Ramos (cell line): ENCODE results near the gene SH2B3.

Experiments used
- in situ Hi-C: fragments of 300-500 bp; cut with MboI; formaldehyde crosslinking; loops from one replicate; pipeline ENCODE4 v1.14.3; 2022; ENCODE audit warnings: low sequenced_read_pairs; ENCODE audit not compliant: unreplicated experiment

SH2B3 gene

GRCh38 chr12:111407377-111408115, 1.8 kb downstream of the SH2B3 start:
- in situ Hi-C loops, result no loop called here

- in situ Hi-C loops, result no loop called here
Measured at GRCh38 chr12:111408116-111408440, 2.4 kb downstream of the SH2B3 start.

DNA sequence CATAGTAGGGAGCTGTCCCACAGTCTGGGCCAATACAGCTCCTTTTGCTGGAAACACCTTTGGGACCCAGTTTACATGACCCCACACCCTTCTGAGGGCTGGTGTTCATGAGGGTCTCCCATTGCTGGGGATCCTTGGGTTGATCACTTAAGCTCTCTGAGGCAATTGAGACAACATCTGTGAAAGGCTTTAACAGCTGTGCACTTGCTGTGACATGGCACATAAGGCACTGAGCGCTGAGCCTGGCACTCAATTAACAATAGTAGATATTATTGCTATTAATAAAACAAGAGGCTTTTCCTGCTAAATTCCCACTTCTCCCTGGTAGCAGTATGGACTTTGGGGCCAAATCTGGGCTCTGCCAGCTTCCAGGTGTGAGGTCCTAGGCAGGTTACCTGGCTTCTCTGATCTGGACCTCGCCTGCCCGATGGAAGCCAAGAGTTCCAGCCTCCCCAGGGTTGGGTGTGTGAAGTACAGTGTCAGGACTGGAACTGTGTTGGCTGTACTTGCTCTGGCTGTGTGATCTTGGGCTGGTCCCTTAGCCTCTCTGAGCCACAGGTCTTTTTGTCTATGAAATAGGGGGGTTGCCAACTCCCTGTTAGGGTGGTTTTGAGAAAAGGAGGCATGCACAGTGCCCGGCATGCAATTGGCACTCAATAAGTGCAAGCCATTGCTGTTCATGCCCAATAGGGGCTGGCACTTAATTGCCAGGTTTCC, 3.1 kb downstream of the SH2B3 start:
- in situ Hi-C loops, result no loop called here

GRCh38 chr12:111409403-111409779, 3.7 kb downstream of the SH2B3 start:
- in situ Hi-C loops, result no loop called here

DNA sequence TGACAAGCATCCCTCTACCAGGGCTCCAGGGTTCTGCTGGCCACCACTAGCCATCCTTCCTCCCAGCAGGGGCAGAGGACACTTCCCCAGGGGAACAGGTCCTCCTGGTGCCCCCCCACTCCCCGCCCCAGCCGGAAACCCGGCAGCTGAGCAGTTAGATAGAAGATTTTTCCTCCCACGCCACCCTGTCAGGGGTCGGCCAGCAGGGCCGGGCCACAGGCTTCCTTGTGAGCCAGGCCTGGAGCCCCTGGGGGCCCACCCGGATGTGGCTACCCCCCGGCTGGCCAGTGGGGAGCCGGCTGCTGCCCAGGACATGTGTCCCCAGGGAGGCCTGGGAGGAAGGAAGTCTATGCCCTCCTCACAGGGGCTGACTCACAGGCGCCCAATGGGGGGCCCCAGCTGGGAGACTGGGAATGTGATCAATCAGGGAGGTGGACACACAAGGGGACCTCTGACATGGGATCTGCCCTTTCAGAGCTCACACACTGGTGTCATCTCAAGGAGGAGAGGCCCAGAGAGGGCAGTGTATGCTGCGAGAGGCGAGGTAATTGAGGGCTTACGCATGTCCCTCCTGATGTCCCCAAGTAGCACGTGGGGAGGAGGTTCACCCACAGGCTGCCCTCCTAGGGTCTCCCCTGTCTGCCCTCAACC, 4.2 kb downstream of the SH2B3 start:
- in situ Hi-C loops, result no loop called here

- in situ Hi-C loops, result no loop called here
Measured at GRCh38 chr12:111410431-111411184, 4.9 kb downstream of the SH2B3 start.

DNA sequence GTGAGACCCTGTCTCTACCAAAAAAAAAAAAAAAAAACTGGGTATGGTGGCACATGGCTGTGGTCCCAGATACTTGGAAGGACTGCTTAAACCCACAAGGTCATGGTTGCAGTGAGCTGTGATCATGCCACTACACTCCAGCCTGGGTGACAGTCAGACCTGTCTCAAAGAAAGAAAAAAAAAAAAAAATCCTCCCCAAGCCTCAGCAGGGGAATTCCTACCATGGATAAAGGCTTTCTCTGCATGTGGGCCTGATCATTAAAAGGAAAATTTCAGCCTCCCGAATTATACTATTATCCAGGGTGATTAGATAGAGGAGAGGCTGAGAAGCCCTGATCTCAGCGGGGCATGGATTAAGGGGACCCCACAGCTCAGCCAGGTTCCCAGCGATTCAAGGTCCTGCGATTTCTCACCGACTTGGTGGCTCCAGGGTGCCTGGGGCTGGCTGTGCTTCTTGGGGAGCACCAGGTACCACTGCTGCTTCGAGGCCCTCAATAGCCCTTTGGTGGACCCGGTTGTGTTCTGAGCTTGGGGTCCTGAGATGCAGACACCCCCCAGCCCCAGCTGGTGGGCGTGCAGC, 5.6 kb downstream of the SH2B3 start:
- in situ Hi-C loops, result no loop called here

DNA sequence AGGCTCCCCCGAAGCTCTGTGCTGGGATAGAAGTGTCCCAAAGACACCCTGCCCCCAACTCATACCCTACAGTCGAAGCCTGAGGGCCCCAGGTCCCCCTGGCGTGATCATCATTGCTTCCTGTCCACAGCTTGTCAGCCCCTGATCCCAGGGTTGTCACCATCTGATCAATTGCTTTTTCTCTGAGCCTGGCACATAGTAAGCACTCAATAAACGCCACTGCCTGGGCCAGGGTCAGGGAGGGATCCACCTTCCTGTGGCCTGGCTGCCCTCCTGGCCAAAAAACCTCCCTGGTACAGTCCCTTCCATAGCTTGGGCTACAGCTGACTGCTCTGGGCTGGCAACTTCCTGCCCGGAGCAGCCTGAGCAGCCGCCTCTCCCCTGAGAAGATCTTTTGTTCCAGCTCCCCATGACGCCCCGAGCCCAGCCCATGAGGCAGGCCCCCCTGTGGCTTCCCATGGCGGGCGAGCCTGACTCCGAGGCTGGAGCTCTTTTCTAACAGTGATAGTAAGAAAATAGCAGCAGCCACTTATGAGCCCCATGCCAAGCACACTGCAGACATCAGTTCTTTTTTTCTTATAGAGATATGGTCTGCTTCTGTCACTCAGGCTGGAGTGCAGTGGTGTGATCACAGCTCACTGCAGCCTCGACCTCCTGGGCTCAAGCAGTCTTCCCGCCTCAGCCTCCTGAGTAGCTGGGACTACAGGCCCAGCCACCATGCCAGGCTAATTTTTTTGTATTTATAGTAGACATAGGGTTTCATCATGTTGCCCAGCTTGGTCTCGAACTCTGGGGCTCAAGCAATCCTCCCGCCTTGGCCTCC, 6.5 kb downstream of the SH2B3 start:
- in situ Hi-C loops, result no loop called here

DNA sequence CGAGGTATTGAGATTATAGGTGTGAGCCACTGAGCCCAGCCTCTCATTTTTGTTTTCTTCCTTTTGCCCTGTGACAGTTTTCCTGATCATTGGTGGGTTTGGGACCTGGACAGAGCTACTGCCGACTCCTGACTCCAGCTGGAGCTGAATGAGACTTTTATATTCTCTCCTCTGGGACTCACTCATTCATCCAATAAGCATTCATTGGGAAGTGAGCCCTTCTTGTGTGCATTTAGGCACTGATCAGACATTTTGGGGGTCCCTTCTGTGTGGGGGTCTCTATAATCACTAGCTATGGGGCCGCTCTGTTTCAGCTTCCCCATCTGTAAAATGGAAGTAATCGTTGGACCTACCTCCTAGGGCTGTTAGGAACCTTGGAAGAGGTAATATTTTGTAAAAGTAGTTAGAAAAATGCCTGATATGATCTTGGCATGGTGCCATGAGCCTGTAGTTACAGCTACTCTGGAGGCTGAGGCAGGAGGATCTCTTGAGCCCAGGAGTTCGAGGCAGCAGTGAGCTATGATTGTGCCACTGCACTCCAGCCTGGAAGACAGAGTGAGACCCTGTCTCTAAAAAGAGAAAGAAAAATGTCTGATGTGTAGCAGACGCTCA, 7.2 kb downstream of the SH2B3 start:
- in situ Hi-C loops, result no loop called here

- in situ Hi-C loops, result no loop called here
Measured at GRCh38 chr12:111413442-111414086, 7.8 kb downstream of the SH2B3 start.

GRCh38 chr12:111414711-111415252, 9.1 kb downstream of the SH2B3 start:
- in situ Hi-C loops, result no loop called here

- in situ Hi-C loops, result no loop called here
Measured at GRCh38 chr12:111417290-111417689, 11.6 kb downstream of the SH2B3 start.

DNA sequence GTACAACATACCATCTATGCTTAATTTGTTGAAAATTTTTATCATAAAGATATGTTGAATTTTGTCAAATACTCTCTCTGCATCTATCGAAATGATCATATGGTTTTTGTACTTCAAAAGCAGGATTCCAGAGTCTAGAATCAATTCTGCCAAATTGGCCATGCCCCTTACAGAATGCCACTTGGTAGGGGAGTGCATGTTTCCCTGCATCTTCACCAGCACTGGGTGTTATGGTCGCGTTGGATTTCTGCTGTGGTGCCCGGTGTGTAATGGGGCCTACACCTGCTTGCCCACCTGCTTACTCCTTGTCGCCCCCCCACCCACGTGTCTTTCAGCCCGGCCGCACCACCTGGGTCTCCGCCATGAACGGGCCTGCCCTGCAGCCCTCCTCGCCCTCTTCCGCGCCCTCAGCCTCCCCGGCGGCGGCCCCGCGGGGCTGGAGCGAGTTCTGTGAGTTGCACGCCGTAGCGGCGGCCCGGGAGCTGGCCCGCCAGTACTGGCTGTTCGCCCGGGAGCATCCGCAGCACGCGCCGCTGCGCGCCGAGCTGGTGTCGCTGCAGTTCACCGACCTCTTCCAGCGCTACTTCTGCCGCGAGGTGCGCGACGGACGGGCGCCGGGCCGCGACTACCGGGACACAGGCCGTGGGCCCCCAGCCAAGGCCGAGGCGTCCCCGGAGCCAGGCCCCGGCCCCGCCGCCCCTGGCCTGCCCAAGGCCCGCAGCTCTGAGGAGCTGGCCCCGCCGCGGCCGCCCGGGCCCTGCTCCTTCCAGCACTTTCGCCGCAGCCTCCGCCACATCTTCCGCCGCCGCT, 12.3 kb downstream of the SH2B3 start:
- in situ Hi-C loops, result no loop called here

- in situ Hi-C loops, result no loop called here
Measured at GRCh38 chr12:111418594-111418880, 12.8 kb downstream of the SH2B3 start.

GRCh38 chr12:111419784-111420183, 14.1 kb downstream of the SH2B3 start:
- in situ Hi-C loops, result no loop called here

DNA sequence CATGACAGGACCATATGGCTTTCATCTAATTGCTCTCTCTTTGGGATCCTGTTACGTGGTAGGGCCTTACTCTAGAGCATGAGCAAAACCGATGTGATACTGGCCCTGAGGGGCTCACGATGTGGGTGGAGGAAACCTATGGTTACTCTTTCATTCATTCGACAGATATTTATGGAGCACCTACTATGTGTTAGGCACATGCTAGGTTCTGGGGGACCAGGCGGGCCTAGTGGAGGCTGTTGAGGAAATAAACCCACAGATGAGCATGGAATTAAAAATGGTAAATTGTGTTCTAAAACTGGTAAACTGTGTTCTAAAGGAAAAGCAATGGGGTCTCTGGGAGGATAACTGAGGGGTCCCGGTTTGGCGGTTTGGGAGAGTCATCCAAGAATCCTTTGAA, 14.8 kb downstream of the SH2B3 start:
- in situ Hi-C loops, result no loop called here

DNA sequence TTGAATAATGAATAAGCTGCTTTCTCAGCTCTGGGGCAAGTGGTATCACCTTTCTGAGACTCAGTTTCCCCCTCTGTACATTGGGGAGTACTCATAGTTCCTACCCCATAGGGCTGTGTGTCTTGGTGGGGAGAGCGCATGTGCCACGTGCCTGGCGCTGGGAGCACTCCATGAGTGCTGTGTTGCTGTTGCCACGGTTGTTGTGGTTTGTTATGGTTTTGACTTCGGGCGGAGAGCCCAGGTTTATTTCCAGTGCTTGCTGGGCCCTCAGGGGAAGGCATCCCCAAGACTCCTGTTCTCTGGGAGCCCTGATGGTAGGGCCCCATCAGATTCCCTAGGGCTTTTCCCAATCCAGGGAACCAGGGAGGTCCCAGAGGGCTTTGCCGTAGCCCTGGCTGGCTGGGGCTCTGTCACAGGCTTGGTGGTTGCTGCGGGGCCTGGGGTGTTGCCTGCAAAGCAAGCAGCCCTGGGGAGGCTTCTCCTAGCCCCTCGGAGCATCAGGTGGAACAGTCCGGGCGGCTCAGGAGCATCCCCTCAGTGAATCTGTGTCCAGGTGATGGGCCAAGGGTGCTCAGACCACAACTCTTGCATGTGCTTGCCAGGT, 18.6 kb downstream of the SH2B3 start:
- in situ Hi-C loops, result no loop called here
